Head of caudate nucleus (tissue), 42 donors: ENCODE results near the gene FAM89B.

Experiments used
- DNase-seq, 42 donors: peaks; one replicate each; pipeline versions ENCODE4 v3.0.0 to v3.0.0-alpha.2; 2020 to 2021; ENCODE audit warnings: mixed read lengths in 7 of 42
- intact Hi-C: fragments of 100-400 bp; cut with DNase I; formaldehyde crosslinking; loops from one replicate; pipeline ENCODE4 v1.15.0; 2022

The FAM89B gene

GRCh38 chr11:65616575-65617001 lies 44.2 kb downstream of the FAM89B start:
- no peak for DNase-seq
- intact Hi-C loops: loop anchor here (5.0 kb wide), 1 partner anchor 36 kb away; no protein-coding TSS in a partner anchor

GRCh38 chr11:65617136-65617850 lies 45.0 kb downstream of the FAM89B start:
- intact Hi-C loops: loop anchor here (5.0 kb wide), 1 partner anchor 35 kb away; no protein-coding TSS in a partner anchor
- no peak for DNase-seq

GRCh38 chr11:65617990-65618751 lies 45.8 kb downstream of the FAM89B start:
- intact Hi-C loops: loop anchor here (5.0 kb wide), 1 partner anchor 34 kb away; no protein-coding TSS in a partner anchor
- DNase-seq: no peak

GRCh38 chr11:65618763-65619162 lies 46.4 kb downstream of the FAM89B start:
- intact Hi-C loops: loop anchor here (5.0 kb wide), 1 partner anchor 34 kb away; no protein-coding TSS in a partner anchor

GRCh38 chr11:65619281-65619928 lies 47.1 kb downstream of the FAM89B start:
- DNase-seq: no peak

More at GRCh38 chr11:65618763-65619162, 46.4 kb downstream of the FAM89B start:
- DNase-seq: no peak

GRCh38 chr11:65620666-65621065 lies 48.3 kb downstream of the FAM89B start:
- DNase-seq: no peak
- intact Hi-C loops: loop anchor here (10.0 kb wide), 3 partner anchors 94 to 364 kb away; partner anchors contain the start of gene KAT5

More at GRCh38 chr11:65619281-65619928, 47.1 kb downstream of the FAM89B start:
- intact Hi-C loops: loop anchor here (5.0 kb wide), 1 partner anchor 33 kb away; no protein-coding TSS in a partner anchor

- DNase-seq: no peak
- intact Hi-C loops: loop anchor here (10.0 kb wide), 3 partner anchors 93 to 363 kb away; partner anchors contain the start of gene KAT5
Observed at GRCh38 chr11:65621460-65621859, 49.1 kb downstream of the FAM89B start.

- intact Hi-C loops: loop anchor here (10.0 kb wide), 3 partner anchors 93 to 363 kb away; partner anchors contain the start of gene KAT5
Observed at GRCh38 chr11:65622011-65622410, 49.7 kb downstream of the FAM89B start.

GRCh38 chr11:65623177-65623576 lies 50.8 kb downstream of the FAM89B start:
- no peak for DNase-seq
- intact Hi-C loops: loop anchor here (10.0 kb wide), 3 partner anchors 92 to 362 kb away; partner anchors contain the start of gene KAT5

More at GRCh38 chr11:65622011-65622410, 49.7 kb downstream of the FAM89B start:
- DNase-seq: no peak
